Fibroblast of lung (primary cell): ENCODE measurements around the gene DNAAF8.

ENCODE experiments used
- CTCF ChIP-seq, 2 donors: IDR thresholded peaks in 1 of 2; conservative IDR thresholded peaks in 1 of 2; 1 replicate in 1 of 2; 2 replicates in 1 of 2; pipeline ENCODE4 v1.5.1; 2011 to 2012; ENCODE audit warnings: low read length in 2 of 2, control low read depth in 1 of 2, inconsistent platforms in 1 of 2, low read depth in 1 of 2, mild to moderate bottlenecking in 1 of 2
- EZH2 ChIP-seq: IDR thresholded peaks from 2 replicates; pipeline ENCODE4 v1.5.1; 2012; ENCODE audit warnings: low read length, control low read depth, mild to moderate bottlenecking; ENCODE audit errors: missing control alignments

DNA sequence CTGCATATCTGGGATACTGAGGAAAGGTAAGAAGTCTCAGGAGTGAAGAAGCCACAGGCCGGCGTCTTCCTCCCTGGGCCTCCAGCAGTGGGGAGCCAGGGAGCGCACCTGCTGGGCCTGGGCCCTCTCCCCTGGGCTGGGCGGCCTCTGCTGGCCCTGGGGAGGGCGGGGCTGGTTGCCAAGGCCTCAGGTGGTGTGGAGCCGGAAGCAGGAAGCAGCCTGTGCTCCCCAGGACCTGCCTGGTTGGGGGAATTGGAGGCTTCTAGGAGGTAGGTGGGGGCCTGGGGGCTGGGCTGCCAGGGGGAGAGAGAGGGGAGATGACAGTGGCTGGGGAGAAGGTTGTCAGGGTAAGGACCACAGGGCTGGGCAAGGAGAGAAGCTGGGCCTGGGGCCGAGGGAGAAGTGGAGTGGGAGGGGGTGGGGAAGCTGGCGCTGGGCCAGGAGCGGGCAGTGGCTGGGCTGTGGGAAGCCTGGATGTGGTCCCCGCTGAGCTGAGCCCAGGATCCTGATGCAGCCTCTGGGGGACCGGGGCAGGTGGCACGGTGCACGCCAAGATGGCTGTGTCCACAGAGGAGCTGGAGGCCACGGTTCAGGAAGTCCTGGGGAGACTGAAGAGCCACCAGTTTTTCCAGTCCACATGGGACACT, 61.0 kb downstream of the DNAAF8 start, which contains the start of gene SMIM22:
- no peak for TF ChIP-seq EZH2
- no peak for TF ChIP-seq CTCF (conservative IDR thresholded peaks at IDR 0.05 in 1 of 2, IDR thresholded peaks at IDR 0.05 in 1 of 2; ENCODE audit: low read depth in 1 of 2, low read length in 2 of 2)
